H1 (cell line): ENCODE measurements around the gene ADD3. TPM values are rescaled to one million over a fixed set of nuclear protein-coding genes. Genes with fewer than 3 reads are reported as not detected.

Experiments used
- BACH1 ChIP-seq: IDR thresholded peaks from 2 replicates; pipeline ENCODE4 v1.6.1; 2012; ENCODE audit warnings: low read length, improper control_type of control experiment
- CBX5 ChIP-seq: fragments of 300-800, 300-1000 bp; sonication (generic); IDR thresholded peaks from 2 replicates; pipeline ENCODE4 v1.7.1; 2016; ENCODE audit warnings: antibody characterized with exemption, low read length, low read depth
- KDM1A ChIP-seq: fragments of 200-600, 300-600 bp; sonication (generic); IDR thresholded peaks from 2 replicates; pipeline ENCODE4 v1.7.1; 2016; ENCODE audit warnings: mild to moderate bottlenecking, low read length, borderline replicate concordance
- SIRT6 ChIP-seq: IDR thresholded peaks from one replicate; pipeline ENCODE4 v1.7.1; 2012; ENCODE audit warnings: low read length, inconsistent platforms
- ZNF274 ChIP-seq: IDR thresholded peaks from 2 replicates; pipeline ENCODE4 v1.7.0; 2012; ENCODE audit warnings: low read length, borderline replicate concordance; ENCODE audit errors: extremely low read depth
- polyA plus RNA-seq, 7 experiments: library from polyadenylated mRNA; depleted of rRNA in 3 of 7; stranded (reverse) in 5 of 7; unstranded in 2 of 7; fragments of >200 nt in 5 of 7; fragments of 200-250 nt in 2 of 7; gene quantifications; 1 replicate in 5 of 7; 2 replicates in 1 of 7; 4 replicates in 1 of 7; pipeline versions ENCODE4 v1.2.1 to v1.2.3, GENCODE V29; 2011 to 2013; ENCODE audit warnings: missing spikeins in 2 of 7, mixed read lengths in 2 of 7
- total RNA-seq: library from RNA; stranded (reverse); fragmentation: NEBNext Ultra II Directional; extraction: Animal tissue kit (Norgen Biotek cat#: 25700); gene quantifications from 2 replicates; pipeline ENCODE4 v1.2.1, GENCODE V29; 2021
- TF ChIP-seq, protein P1 (sequence below): IDR thresholded peaks from 2 replicates; pipeline ENCODE4 v1.6.1; 2011; ENCODE audit warnings: low read length, improper control_type of control experiment
- TF ChIP-seq, protein P2 (sequence below): IDR thresholded peaks from 2 replicates; pipeline ENCODE4 v1.6.1; 2012; ENCODE audit warnings: low read length, inconsistent platforms
- TF ChIP-seq, protein P3 (sequence below): fragments of 300-600 bp; sonication (generic); IDR thresholded peaks from 2 replicates; pipeline ENCODE4 v1.7.1; 2012; ENCODE audit warnings: low read length, moderate library complexity, mild to moderate bottlenecking, inconsistent platforms; ENCODE audit not compliant: insufficient replicate concordance

The ADD3 gene
- total and polyA plus RNA-seq, 2 of the 8 experiments (the other 6 are each of a cell fraction or from before 2014, with no cell fraction given) = 44.7 to 85.6 TPM

DNA sequence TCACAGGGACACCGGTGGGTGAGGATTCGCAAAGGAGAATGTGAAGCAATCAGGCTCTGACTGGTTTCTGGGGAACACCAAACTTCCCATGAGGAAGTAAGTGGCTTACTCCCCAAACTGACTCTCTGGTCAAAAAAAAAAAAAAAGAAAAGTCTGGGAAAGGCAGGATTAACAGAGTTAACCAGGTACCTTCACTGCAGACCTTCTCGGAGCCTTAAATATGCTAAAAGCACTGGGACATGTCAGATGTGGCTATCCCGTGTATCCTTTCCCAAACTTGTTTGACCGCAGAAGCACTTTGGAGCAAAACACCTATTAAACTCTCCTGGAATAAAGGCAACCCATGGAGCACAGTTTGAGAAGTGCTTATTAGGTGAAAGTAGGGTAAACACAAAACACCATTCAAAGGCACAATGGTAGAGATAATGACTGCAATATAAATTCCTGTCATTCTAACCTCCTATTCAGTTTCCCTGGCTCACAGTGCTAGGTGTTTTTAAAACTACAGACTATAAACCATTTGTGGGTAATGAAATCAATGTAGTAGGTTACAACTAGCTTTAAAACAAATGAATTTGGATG, 155.5 kb downstream of the ADD3 start (continued):
- TF ChIP-seq, protein P1, sequence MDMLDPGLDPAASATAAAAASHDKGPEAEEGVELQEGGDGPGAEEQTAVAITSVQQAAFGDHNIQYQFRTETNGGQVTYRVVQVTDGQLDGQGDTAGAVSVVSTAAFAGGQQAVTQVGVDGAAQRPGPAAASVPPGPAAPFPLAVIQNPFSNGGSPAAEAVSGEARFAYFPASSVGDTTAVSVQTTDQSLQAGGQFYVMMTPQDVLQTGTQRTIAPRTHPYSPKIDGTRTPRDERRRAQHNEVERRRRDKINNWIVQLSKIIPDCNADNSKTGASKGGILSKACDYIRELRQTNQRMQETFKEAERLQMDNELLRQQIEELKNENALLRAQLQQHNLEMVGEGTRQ = no peak
- TF ChIP-seq, protein P2, sequence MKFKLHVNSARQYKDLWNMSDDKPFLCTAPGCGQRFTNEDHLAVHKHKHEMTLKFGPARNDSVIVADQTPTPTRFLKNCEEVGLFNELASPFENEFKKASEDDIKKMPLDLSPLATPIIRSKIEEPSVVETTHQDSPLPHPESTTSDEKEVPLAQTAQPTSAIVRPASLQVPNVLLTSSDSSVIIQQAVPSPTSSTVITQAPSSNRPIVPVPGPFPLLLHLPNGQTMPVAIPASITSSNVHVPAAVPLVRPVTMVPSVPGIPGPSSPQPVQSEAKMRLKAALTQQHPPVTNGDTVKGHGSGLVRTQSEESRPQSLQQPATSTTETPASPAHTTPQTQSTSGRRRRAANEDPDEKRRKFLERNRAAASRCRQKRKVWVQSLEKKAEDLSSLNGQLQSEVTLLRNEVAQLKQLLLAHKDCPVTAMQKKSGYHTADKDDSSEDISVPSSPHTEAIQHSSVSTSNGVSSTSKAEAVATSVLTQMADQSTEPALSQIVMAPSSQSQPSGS = no peak
- no peak for TF ChIP-seq KDM1A
- TF ChIP-seq ZNF274 = no peak
- TF ChIP-seq, protein P3, sequence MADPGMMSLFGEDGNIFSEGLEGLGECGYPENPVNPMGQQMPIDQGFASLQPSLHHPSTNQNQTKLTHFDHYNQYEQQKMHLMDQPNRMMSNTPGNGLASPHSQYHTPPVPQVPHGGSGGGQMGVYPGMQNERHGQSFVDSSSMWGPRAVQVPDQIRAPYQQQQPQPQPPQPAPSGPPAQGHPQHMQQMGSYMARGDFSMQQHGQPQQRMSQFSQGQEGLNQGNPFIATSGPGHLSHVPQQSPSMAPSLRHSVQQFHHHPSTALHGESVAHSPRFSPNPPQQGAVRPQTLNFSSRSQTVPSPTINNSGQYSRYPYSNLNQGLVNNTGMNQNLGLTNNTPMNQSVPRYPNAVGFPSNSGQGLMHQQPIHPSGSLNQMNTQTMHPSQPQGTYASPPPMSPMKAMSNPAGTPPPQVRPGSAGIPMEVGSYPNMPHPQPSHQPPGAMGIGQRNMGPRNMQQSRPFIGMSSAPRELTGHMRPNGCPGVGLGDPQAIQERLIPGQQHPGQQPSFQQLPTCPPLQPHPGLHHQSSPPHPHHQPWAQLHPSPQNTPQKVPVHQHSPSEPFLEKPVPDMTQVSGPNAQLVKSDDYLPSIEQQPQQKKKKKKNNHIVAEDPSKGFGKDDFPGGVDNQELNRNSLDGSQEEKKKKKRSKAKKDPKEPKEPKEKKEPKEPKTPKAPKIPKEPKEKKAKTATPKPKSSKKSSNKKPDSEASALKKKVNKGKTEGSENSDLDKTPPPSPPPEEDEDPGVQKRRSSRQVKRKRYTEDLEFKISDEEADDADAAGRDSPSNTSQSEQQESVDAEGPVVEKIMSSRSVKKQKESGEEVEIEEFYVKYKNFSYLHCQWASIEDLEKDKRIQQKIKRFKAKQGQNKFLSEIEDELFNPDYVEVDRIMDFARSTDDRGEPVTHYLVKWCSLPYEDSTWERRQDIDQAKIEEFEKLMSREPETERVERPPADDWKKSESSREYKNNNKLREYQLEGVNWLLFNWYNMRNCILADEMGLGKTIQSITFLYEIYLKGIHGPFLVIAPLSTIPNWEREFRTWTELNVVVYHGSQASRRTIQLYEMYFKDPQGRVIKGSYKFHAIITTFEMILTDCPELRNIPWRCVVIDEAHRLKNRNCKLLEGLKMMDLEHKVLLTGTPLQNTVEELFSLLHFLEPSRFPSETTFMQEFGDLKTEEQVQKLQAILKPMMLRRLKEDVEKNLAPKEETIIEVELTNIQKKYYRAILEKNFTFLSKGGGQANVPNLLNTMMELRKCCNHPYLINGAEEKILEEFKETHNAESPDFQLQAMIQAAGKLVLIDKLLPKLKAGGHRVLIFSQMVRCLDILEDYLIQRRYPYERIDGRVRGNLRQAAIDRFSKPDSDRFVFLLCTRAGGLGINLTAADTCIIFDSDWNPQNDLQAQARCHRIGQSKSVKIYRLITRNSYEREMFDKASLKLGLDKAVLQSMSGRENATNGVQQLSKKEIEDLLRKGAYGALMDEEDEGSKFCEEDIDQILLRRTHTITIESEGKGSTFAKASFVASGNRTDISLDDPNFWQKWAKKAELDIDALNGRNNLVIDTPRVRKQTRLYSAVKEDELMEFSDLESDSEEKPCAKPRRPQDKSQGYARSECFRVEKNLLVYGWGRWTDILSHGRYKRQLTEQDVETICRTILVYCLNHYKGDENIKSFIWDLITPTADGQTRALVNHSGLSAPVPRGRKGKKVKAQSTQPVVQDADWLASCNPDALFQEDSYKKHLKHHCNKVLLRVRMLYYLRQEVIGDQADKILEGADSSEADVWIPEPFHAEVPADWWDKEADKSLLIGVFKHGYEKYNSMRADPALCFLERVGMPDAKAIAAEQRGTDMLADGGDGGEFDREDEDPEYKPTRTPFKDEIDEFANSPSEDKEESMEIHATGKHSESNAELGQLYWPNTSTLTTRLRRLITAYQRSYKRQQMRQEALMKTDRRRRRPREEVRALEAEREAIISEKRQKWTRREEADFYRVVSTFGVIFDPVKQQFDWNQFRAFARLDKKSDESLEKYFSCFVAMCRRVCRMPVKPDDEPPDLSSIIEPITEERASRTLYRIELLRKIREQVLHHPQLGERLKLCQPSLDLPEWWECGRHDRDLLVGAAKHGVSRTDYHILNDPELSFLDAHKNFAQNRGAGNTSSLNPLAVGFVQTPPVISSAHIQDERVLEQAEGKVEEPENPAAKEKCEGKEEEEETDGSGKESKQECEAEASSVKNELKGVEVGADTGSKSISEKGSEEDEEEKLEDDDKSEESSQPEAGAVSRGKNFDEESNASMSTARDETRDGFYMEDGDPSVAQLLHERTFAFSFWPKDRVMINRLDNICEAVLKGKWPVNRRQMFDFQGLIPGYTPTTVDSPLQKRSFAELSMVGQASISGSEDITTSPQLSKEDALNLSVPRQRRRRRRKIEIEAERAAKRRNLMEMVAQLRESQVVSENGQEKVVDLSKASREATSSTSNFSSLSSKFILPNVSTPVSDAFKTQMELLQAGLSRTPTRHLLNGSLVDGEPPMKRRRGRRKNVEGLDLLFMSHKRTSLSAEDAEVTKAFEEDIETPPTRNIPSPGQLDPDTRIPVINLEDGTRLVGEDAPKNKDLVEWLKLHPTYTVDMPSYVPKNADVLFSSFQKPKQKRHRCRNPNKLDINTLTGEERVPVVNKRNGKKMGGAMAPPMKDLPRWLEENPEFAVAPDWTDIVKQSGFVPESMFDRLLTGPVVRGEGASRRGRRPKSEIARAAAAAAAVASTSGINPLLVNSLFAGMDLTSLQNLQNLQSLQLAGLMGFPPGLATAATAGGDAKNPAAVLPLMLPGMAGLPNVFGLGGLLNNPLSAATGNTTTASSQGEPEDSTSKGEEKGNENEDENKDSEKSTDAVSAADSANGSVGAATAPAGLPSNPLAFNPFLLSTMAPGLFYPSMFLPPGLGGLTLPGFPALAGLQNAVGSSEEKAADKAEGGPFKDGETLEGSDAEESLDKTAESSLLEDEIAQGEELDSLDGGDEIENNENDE = peak; percentile 51
- TF ChIP-seq SIRT6 = no peak
- no peak for TF ChIP-seq CBX5
- no peak for TF ChIP-seq BACH1
